AG04450 (cell line): ENCODE measurements around the gene DNAJC5. TPM values are rescaled to one million over a fixed set of nuclear protein-coding genes. Genes with fewer than 3 reads are reported as not detected.

ENCODE experiments used
- CTCF ChIA-PET: fragments of 300-600, 350-600 bp; formaldehyde crosslinking; extraction: SDS; loops from one replicate; lab custom pipeline; 2022; ENCODE audit warnings: antibody characterized with exemption, inconsistent platforms; lab: Charles Lee
- POLR2A ChIA-PET: fragments of 350-600 bp; formaldehyde crosslinking; extraction: SDS; loops from one replicate; lab custom pipeline; 2021; ENCODE audit warnings: antibody characterized with exemption, inconsistent platforms; lab: Yijun Ruan, JAX
- DNase-seq: peaks from one replicate; pipeline ENCODE4 v3.0.0-alpha.2; 2011; ENCODE audit warnings: low read depth, low spot score
- H3K27ac ChIP-seq: one replicate; pipeline ENCODE4 v1.5.1; 2012; ENCODE audit warnings: low read depth, low read length, control low read depth
- H3K27me3 ChIP-seq: one replicate; pipeline ENCODE4 v1.6.0; 2012; ENCODE audit warnings: low read length; ENCODE audit not compliant: control insufficient read depth, insufficient read depth
- H3K4me3 ChIP-seq: 2 replicates; pipeline ENCODE4 v1.5.1; 2011; ENCODE audit warnings: mild to moderate bottlenecking, low read depth, low read length, control low read depth
- H3K9me3 ChIP-seq: 2 replicates; pipeline ENCODE4 v1.5.1; 2012; ENCODE audit warnings: low read length; ENCODE audit not compliant: control insufficient read depth, insufficient read depth
- polyA plus RNA-seq: library from polyadenylated mRNA; depleted of rRNA; stranded (reverse); fragments of >200 nt; gene quantifications from 2 replicates; pipeline ENCODE4 v1.2.3, GENCODE V29; 2011
- TF ChIP-seq, protein P1 (sequence below): IDR thresholded peaks from 2 replicates; pipeline ENCODE4 v1.5.1; 2011; ENCODE audit warnings: low read depth, low read length, control low read depth, inconsistent platforms

The DNAJC5 gene
- polyA plus RNA-seq, 1 experiment, result 36.7 TPM

DNA sequence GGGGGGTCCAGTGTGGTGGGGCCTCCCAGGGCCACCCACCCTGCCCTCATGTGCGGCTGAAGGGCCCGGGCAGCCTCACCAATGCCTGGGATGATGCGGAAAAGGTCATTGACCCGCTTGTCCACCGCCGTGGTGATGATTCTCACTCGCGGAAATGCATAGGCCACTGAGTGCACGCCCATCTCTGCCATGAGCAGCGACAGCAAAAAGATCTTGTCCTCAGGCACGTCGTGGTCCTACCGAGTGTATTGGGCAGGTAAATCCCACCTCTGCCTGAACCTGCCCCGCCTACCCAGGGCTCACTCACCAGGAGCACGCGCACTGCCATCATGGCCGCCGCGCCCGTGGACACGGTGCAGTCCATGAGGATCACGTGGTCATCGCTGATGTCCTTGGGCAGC is 45.1 kb downstream of the DNAJC5 start:
- ChIA-PET CTCF (interaction anchor here (1.0 kb wide), 1 partner anchor 33 kb away, joined by 3 read pairs; no protein-coding TSS in a partner anchor), POLR2A (no interaction called here)
- Histone ChIP-seq H3K27ac (peak overlapping the region; percentile 11), H3K27me3 (no peaks in the 10 kb centered on the region), H3K9me3 (peaks cover 28% of the 10 kb centered on the region; the same call in 1 of the 2 replicates), H3K4me3 (no peak overlapping the region)
- TF ChIP-seq, protein P1, sequence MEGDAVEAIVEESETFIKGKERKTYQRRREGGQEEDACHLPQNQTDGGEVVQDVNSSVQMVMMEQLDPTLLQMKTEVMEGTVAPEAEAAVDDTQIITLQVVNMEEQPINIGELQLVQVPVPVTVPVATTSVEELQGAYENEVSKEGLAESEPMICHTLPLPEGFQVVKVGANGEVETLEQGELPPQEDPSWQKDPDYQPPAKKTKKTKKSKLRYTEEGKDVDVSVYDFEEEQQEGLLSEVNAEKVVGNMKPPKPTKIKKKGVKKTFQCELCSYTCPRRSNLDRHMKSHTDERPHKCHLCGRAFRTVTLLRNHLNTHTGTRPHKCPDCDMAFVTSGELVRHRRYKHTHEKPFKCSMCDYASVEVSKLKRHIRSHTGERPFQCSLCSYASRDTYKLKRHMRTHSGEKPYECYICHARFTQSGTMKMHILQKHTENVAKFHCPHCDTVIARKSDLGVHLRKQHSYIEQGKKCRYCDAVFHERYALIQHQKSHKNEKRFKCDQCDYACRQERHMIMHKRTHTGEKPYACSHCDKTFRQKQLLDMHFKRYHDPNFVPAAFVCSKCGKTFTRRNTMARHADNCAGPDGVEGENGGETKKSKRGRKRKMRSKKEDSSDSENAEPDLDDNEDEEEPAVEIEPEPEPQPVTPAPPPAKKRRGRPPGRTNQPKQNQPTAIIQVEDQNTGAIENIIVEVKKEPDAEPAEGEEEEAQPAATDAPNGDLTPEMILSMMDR, result no peak
- DNase-seq, result no peak

DNA sequence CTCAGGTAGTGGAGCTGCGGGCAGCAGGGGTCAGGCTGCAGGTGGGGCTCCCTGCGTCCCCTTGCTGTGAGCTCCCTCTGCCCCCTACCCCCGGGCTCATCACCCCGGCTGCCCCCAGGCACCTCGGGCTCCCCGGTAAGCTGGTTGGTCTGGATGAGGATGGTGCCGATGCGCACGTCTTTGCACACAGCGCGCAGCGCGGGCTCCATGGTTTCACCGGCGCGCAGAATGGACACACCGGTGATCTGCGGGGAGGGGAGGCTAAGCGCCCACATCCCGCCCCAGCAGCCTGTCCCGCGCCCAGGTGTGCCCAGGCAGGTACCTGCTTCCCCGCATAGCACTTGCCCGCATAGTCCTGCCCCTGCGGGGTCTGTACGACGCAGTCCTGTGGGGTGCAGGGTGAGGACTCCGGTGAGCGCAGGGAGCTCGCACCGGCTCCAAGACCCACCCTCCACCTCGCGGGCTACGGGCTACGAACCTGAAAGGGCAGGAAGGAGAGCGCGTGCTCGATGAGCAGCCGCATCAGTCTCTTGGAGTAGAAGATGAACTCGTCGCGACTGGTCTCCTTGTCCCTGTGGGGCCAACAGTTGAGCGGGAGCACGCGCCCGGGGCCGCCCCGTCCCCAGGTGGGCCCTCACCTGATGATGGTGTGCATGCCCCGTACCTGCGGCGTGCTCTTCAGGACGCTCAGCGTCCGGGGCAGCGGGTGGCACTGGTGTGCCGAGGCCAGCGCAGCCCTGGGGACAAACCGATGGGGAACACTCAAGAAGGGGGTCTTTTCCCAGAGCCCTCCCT is 45.7 kb downstream of the DNAJC5 start:
- DNase-seq, result no peak
- TF ChIP-seq, protein P1, result no peak
- H3K4me3 ChIP-seq, result no peak overlapping the region
- POLR2A ChIA-PET, result no interaction called here
- H3K9me3 ChIP-seq, result peaks cover 28% of the 10 kb centered on the region; the same call in 1 of the 2 replicates
- H3K27ac ChIP-seq, result peak overlapping the region; percentile 11
- H3K27me3 ChIP-seq, result no peaks in the 10 kb centered on the region
- CTCF ChIA-PET, result no interaction called here

DNA sequence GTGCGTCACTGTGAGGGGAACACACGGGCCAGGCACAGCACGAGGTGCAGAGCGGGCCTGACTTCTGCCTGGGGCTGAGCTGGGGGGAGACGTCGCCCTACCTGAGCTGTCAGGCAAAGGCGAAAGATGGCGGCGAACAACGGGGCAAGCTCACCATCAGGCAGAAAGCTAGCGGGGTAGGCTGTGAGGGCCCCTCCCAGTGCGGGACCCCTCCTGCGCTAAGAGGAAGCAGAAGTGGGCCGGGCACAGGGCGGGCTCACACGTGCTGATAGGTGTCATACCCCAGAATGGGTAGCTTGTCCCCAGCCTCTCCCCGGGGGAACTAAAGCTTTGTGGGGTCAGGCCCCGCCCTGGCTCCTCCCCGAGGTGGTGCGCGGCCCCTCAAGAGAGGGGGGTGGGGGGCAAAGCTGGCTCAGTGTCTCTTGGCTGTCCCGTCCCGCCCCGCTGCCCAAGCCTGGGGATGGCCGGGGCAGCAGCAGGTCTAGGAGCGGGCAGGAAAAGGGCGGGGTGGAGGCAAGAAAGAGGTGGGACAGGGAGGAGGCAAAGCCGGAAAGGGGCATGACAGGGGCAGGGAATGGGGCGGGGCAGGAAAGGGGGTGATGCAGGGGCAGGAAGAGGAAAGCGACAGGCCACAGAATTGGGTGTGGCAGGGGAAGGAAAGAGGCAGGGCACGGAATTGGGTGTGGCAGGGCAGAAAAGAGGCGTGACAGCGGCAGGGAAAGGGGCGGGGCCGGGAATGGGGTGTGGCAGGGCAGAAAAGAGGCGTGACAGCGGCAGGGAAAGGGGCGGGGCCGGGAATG is 46.6 kb downstream of the DNAJC5 start:
- Histone ChIP-seq H3K27me3 (no peaks in the 10 kb centered on the region), H3K9me3 (peaks cover 28% of the 10 kb centered on the region; the same call in 1 of the 2 replicates), H3K4me3 (no peak overlapping the region), H3K27ac (no peak overlapping the region)
- POLR2A ChIA-PET, result no interaction called here
- DNase-seq, result no peak
- CTCF ChIA-PET, result no interaction called here
- TF ChIP-seq, protein P1, result no peak

DNA sequence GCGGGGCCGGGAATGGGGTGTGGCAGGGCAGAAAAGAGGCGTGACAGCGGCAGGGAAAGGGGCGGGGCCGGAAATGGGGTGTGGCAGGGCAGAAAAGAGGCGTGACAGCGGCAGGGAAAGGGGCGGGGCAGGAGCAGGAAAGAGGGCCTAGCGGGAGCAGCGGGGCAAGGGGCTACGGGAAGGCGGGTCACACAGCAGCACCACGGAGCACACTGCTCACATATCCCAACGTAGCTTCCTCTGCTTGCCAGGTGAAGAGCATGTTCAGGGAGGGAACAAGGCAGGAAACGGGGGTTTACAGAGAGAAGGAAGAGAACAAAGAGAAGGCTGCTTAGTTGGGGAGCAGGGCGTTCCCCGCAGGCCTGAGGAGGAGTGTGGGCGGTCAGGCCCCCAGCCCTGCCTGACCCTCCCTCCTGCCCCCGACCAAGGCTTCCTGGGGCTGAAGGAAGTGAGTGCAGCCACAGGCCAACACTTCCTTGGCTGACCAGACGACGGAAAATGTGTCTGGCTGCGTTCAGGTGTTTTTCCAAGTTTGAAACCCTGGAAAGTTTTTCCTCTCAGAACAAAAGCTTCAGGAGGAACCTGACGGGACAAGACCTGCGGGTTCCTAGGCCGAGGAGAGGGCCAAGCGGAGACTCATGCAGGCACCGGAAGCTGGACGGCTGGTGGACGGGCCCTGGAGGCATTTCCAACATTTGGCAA is 47.5 kb downstream of the DNAJC5 start:
- TF ChIP-seq, protein P1, result no peak
- ChIA-PET CTCF (no interaction called here), POLR2A (no interaction called here)
- H3K4me3 ChIP-seq, result no peak overlapping the region
- H3K27me3 ChIP-seq, result no peaks in the 10 kb centered on the region
- no peak overlapping the region for H3K27ac ChIP-seq
- DNase-seq, result no peak
- H3K9me3 ChIP-seq, result peaks cover 28% of the 10 kb centered on the region; the same call in 1 of the 2 replicates
